HG02642 (cell line): ENCODE results near the gene EPN3.
A peak's percentile ranks its signal among the peaks of the same experiment; 100 is the strongest.

ENCODE experiments used
- ATAC-seq: cut with Tn5 transposase; IDR thresholded peaks from one replicate; pipeline ENCODE4 v1.9.1; 2021; ENCODE audit warnings: mild to moderate bottlenecking; ENCODE audit not compliant: unreplicated experiment, poor library complexity

EPN3 gene

GRCh38 chr17:50508573-50509460 is 23.7 kb upstream of the EPN3 start:
- ATAC-seq: no peak

GRCh38 chr17:50511058-50511457 is 21.5 kb upstream of the EPN3 start:
- peak; percentile 70 for ATAC-seq

- ATAC-seq: no peak
Observed at GRCh38 chr17:50513495-50513894, 19.0 kb upstream of the EPN3 start.

GRCh38 chr17:50514388-50514787 is 18.1 kb upstream of the EPN3 start:
- no peak for ATAC-seq

- no peak for ATAC-seq
Observed at GRCh38 chr17:50514936-50515702, 17.4 kb upstream of the EPN3 start.

GRCh38 chr17:50517011-50517410 is 15.5 kb upstream of the EPN3 start:
- ATAC-seq: no peak

GRCh38 chr17:50517504-50518383 is 14.8 kb upstream of the EPN3 start:
- no peak for ATAC-seq

- ATAC-seq: no peak
Observed at GRCh38 chr17:50518384-50519023, 14.0 kb upstream of the EPN3 start.

GRCh38 chr17:50519141-50519834 is 13.2 kb upstream of the EPN3 start:
- no peak for ATAC-seq

- ATAC-seq: no peak
Observed at GRCh38 chr17:50520483-50520882, 12.1 kb upstream of the EPN3 start.

- no peak for ATAC-seq
Observed at GRCh38 chr17:50521514-50521913, 11.0 kb upstream of the EPN3 start.

- no peak for ATAC-seq
Observed at GRCh38 chr17:50522766-50523165, 9.8 kb upstream of the EPN3 start.

- ATAC-seq: no peak
Observed at GRCh38 chr17:50523208-50523607, 9.3 kb upstream of the EPN3 start.

GRCh38 chr17:50524838-50525237 is 7.7 kb upstream of the EPN3 start:
- ATAC-seq: no peak

- no peak for ATAC-seq
Observed at GRCh38 chr17:50527155-50527762, 5.3 kb upstream of the EPN3 start.

- ATAC-seq: no peak
Observed at GRCh38 chr17:50527949-50528474, 4.5 kb upstream of the EPN3 start.

- no peak for ATAC-seq
Observed at GRCh38 chr17:50529849-50530248, 2.7 kb upstream of the EPN3 start.

GRCh38 chr17:50531428-50532025 is 1.0 kb upstream of the EPN3 start:
- no peak for ATAC-seq
